T-helper 2 cell treated with Interferon-gamma antibody and Interleukin-4, amounts not matched to agents 100 ng/mL and 5 ng/mL, for 36 hours (primary cell): ENCODE measurements around the gene AGAP3. TPM values are rescaled to one million over a fixed set of nuclear protein-coding genes. Genes with fewer than 3 reads are reported as not detected.

Experiments used
- intact Hi-C: fragments of 100-400 bp; cut with micrococcal nuclease; formaldehyde crosslinking; loops from one replicate; pipeline ENCODE4 v1.15.1; 2023
- total RNA-seq: library from RNA; stranded (reverse); gene quantifications from 2 replicates; pipeline ENCODE4 v1.2.3, GENCODE V29; 2022

AGAP3 gene
- total RNA-seq, 1 donor from 2014 or later, result 29.3 TPM

DNA sequence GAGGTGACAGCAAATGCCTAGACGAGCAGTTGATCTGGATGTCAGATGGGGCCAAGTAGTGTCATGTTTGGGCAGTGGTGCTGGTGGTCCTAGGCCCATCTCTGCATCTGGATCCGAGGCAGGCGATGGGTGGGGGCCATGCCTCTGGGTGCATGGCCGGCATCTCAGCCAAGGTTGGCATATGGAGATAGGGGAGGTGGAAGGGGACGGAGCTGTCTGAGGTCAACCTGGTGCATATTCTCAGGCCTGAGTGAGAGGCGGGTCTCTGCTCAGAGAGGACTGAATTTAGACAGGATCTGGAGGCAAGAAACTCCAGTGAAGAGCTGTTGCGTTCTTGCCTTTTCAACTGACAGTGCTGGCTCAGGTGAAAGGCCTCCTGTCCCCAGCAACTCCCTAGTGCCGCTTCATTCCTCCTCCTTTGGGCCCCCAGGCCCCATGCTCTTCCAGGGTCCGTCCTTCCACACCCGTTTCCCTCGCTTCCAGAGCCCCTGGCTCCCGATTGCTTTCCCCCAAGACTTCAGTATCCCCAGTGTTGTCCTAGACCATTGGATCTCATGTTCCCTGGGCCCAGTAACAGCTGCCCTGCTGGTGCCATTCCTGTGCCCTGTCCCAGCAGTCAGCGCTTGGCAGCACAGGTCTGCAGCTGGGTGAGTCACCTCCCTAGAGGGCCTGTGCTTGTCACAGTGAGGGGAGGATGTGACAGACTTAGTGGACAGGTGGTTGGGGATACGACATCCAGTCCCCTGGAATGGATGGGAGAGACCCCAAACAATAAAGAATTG, 48.7 kb downstream of the AGAP3 start:
- intact Hi-C loops, result no loop called here

DNA sequence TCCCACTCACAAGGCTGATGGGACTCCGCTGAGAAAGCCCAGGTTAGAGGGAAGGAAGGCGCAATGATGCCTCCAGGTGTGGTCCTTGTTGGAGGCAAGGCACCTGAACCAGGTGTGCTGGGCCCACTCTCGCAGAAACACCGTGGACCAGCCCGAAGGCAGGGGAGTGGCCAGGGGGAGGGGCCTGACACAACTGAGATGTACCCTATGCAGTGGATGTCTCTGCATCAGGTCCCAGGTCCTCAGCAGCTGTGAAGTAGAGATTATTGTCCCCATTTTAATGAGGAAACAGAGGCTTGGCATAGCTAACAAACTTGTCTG, 49.2 kb downstream of the AGAP3 start:
- intact Hi-C loops, result no loop called here

DNA sequence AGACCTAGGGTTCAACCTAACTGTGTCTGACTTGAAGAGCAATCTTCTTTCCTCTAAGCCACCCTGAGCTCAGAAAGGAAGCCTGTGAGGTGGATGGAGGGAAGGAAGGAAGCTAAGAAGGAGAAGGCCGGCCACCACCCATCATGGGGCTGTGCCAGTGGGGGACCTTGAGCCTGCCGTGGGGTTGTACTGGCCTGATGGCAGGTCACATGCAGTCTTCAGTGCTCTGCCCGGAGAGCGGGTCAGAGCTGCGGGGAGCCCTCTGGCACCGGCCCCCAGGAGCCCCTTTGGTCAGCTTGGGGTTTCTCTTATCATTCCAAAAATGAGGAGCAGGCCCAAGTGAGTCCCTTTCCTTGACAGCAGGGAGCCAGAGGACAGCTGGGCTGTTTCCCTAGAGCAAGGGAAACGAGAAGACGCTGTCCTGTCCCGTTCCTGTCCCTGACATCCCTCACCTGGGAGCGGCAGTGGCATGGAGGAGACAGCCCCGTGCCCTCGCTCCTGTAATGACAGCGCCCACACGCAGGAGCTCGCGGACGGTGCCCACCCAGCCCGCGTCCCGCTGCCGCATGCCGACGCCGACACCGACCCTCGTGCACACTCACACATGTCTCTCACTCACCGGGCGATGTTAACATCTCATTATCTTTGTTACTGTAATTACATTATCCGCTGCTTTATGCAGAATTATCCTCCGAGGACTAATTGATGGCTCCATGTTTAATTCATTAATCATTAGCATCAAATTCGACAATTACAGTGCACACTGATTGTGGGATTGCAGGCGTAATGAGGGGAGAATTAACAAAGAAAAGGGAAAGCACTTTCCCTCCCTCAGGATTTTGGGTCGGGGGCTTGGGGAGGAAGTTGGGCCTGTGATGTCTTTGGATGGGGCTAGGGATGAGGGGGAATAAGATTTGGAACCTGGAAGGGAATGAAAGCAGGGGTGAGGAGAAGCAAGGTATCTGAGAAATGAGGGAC, 49.9 kb downstream of the AGAP3 start:
- intact Hi-C loops, result no loop called here

DNA sequence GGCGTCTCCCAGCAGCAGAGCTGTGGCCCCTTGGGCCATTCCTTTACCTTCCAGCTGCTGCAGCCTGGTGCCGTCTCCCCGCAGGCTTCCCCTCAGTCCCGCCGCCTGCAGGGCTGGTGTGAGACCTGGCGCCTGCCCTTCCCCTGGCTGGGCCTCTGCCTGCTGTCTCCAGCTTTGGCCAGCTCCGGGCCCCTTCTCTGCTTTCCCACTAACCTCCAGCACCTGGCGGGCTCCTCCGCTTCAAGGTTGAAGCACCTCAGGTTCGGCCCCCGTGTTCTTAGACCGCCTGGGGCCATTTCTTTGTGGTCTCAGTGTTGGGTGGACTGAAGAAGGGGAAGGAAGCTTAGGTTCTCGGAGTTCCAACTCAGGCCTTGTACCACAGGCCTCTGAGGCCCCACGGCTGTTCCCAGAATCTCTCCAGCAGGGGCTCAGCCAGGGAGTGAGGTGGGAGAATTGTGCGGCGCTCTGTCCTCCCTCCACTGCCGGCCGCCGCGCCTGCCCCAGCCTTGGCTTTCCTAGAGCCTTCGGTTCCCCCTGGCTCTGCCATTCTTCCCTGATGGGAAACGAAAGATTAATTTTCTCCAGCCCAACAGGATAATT, 50.9 kb downstream of the AGAP3 start:
- intact Hi-C loops, result no loop called here

DNA sequence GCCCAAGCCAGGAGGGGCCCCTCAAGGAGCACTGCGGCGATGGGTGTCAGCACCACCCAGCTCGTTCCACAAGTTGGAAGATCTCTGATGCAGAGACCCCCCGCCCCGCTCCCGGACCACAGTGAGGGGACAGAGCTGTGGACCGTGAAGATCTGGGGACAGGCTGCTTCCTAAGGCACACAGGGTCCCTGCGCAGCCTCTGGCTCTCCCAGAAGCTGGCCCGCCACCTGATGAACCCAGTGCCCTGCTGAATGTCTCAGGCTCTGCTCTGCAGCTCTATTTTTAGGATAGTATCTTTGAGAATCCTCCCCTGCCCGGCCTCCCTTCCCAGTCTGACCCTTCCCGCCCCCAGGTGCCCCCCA, 51.5 kb downstream of the AGAP3 start:
- intact Hi-C loops, result no loop called here

DNA sequence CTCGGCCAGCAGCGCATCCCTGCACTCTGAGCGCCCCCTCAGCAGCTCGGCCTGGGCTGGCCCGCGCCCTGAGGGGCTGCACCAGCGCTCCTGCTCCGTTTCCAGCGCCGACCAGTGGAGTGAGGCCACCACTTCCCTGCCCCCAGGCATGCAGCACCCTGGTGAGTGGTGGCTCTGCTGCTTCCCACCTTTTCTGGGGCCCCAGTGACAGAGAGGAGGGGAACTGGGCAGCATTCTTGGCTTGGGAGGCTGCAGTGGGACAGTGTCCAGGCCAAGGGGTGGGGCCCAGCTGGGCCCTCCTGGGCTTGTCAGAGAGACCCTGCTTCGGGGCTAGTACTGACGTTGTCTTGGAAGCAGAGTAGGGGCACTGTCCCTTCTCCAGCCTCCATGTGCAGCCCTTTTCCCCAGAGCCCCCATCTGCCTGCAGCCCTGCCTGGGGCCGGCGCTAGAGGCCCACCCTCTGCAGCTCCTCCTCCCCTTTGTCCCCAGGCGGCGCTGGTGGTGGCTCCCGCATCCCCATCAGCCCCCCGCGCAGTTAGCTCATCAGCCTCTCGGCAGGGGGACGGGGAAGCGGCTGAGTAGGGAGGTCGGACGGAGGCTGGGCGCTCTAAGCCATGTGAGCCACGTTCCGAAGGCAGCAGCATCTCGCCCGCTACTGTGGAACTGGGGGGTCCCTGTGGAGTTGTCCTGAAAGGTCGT, 52.0 kb downstream of the AGAP3 start:
- intact Hi-C loops, result no loop called here

DNA sequence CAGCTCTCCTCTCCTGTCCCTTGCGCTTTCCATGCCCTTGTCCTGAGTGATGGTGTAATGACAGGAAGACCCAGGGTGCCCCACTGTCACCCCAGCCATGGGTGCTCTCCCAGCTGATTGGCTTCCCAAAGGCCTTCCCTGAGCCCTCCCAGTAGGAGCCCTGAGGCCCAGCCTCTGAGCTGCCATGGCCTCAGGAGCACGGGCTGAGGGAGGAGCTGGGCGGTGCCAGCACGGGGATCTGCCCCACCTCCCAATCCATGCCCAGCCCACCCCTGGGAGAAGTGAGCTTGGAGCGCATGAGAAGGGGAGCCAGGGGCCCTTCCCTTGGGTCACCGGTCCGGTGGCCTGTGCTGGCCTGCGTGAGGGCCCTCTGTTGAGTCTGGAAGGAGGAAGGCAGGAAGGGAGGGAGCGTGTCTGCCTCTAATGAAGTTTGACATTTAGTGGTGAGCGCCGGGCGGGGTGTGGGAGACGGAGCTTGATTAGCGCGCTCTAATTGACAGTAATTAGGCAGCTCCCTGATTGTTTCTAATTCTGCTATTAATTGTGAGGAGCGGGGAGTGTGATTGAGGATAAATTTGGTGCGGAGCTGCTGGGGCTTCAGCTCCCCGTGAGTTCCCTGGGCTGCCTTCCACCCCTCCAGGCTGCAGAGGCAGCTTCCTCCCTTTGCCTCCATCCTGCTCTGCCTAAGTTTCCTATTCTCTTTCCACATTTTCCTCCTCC, 53.0 kb downstream of the AGAP3 start:
- intact Hi-C loops, result no loop called here

DNA sequence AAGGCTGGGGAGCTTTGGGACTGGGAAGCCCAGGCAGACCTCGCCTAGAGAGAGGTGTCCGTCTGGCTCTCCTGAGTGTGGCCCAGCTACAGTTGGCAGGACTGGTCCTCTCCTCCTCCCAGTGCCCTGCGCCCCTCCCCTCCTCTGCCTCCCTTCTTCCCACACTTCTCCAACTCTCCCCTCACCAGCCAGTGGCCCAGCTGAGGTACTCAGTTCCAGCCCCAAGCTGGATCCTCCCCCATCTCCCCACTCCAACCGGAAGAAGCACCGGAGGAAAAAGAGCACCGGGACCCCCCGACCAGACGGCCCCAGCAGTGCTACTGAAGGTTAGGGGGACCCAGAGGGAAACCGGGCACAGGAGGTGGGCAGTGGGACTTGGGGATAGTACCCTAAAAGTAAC, 53.5 kb downstream of the AGAP3 start:
- intact Hi-C loops, result no loop called here

DNA sequence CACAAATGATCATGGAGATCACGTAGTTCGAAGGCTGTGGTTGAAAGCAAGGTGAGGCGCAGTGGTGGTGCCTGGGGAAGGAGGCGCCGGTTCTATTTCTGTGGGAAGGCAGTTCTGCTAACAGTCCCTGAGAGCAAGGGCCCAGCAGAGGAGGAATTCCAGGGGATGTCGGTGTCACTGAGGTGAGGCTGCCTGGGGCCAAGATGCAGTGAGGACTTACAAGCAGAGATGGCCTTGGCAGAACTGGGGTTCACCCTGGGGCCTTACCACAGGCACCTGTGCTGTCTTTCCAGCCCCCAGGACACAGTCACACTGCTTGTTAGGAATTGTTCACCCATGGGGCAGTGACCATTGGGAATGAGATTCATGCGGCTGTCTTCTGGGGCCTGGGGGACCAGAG, 54.6 kb downstream of the AGAP3 start:
- intact Hi-C loops, result no loop called here

DNA sequence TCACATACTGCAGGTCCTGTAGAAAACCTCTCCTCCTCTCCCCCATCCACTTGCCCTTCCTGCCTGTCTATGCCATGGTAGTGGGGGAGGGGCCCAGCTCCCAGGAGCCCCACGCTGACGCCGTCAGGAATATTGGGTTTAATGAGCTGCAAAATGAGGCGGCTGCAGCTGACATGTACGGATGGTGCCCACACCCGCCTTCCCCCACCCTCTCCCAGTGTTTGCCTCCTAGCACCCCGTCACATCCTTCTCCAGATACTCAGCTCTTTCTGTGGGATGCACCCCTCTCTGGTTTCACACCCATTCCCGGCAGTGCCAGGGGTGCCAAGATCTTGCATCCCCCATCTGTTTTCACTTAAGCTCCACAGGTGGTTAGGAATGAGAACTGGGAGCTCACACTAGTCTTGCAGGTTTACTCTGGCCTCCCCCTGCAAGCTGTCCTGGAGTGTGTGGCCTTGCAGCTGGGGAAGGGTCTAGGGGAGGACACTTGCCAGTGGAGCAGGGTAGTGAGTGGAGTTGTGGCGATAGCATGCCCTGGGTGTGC, 55.1 kb downstream of the AGAP3 start:
- intact Hi-C loops, result no loop called here

DNA sequence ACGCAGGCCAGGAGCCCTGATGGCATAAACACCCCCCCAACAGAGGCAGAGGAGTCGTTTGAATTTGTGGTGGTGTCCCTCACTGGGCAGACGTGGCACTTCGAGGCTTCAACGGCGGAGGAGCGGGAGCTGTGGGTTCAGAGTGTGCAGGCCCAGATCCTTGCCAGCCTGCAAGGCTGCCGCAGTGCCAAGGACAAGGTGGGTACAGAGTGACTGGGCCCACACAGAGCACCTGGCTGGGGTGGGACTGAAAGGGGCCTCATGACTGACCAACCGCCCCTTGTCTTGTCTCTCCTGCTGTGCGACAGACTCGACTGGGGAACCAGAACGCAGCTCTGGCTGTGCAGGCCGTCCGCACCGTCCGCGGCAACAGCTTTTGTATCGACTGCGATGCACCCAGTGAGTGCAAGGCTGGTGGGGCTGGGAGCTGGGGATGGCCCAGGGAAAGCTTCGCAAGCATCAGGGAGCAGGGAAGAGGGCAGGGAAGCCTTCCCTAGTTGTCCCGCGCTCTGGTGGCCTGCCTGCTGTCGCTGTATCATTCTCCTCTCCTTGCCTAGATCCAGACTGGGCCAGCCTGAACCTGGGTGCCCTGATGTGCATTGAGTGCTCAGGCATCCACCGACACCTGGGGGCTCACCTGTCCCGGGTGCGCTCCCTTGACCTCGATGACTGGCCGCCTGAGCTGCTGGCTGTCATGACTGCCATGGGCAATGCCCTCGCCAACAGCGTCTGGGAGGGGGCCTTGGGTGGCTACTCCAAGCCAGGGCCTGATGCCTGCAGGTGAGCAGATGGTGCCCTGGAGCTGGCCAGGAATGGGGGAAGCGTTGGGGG, 55.8 kb downstream of the AGAP3 start:
- intact Hi-C loops, result no loop called here

DNA sequence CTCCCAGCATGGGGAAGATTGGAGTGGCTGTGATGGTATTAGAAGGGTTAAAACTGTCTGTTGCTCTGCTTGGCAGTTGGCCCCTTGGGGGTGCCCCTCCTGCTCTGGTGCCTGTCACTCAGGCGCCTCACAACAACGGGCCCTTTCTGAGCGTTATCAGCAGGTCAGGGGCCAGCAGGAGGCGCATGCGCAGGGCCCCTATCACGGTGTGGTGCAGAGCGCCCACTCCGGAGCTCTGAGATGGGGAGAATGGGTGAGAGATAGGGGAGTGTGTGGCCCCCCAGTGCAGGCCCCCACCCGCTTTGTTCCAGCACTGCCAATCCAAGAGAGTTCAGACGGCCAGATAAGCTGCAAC, 56.4 kb downstream of the AGAP3 start:
- intact Hi-C loops, result no loop called here

DNA sequence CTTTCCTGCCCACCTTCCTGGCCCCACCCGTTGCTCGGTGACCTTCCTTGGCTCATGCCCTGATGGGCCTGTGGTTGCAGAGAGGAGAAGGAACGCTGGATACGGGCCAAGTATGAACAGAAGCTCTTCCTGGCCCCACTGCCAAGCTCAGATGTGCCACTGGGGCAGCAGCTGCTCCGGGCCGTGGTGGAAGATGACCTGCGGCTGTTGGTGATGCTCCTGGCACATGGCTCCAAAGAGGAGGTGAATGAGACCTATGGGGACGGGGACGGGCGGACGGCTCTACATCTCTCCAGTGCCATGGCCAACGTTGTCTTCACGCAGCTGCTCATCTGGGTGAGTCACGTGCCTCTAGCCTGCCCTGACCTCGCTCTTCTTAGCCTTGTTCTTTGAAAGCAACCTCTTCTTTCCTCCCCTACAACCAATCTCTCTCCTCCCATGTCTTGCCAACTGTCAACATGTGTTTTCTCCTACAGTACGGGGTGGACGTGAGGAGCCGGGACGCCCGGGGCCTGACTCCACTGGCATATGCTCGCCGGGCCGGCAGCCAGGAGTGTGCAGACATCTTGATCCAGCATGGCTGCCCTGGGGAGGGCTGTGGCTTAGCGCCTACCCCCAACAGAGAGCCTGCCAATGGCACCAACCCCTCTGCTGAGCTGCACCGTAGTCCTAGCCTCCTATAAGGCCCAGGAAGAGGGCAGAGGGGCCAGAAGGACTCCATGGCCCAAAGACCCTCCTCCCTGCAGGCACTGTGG, 57.2 kb downstream of the AGAP3 start:
- intact Hi-C loops, result no loop called here

DNA sequence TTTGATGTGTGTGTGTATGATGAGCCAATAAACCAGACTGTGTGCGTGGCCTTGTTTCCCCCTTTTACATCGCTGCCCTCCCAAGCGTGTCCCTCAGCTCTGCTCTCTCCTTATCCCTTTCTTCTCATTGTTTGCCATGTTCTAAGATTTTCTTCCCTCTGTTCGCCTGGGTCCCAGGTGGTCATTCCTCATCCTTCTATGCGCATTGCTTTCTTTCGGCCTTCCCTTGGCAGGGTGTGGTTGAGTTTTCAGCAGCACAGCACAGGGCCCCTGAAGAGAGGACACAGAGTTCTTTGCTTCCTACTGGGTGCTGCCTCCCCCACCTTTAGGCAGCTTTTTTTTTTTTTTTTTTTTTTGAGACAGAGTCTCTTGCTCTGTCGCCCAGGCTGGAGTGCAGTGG, 58.1 kb downstream of the AGAP3 start:
- intact Hi-C loops, result no loop called here

DNA sequence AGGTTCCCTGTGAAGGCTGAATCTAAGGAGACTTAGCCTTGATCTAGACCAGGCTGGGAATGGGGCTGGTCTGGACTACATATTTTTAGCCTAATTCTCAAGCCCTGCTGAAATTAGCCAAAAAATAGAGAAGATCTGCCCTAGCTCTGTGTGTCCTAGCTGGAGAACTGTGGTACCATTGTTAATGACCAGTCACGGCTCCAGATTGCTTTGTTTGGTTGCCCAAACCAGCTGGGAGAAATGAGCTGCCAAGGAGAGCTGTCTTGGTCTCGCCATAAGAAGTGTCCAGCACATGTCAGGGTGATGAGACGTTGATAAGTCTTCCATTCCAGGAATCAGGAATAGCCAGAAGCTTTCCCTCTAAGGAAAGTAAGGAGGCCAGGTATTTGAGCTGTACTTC, 60.5 kb downstream of the AGAP3 start:
- intact Hi-C loops, result no loop called here

DNA sequence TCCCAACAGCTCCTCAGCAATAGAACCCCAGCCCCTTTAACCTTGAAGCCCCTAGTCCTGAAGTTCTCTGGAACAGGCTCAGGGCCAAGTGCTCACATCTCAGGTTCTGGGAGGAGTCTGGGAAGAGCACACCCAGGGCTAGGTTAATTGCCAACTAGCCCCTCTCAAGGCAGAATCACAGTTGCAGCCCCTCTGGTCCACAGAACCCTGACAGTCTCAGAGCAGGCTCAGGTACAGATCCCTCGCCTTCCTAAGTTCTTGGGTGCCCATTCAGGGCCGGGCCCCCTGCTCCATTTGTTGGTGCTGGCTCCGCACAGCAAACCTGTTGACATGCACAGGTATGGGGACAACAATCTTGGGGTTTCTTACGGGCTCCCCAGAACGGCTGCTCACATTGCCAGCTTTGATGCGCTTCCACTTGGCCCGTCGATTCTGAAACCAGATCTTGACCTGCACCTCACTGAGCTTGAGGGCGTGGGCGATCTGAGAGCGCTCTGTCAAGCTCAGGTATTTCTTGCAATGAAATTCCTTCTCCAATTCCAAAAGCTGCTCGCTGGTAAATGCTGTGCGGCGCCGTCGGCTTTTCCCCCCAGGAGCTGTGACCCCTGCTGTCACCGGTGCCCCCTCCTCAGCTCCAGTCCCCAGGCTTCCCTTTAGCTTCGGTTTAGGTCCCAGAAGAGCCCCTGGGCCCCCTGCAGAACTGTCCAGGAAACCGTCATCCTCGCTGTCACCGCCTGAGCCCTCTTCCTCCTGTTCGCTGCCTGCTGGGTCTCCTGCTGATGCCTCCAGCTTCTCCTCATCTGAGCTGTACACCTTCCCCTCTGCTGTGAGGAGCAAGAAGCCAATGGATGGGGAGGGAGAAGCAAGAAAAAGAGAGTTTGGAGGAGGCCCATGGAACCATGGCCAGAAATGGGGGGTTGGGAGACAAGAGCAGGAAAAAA, 62.3 kb downstream of the AGAP3 start:
- intact Hi-C loops, result no loop called here

DNA sequence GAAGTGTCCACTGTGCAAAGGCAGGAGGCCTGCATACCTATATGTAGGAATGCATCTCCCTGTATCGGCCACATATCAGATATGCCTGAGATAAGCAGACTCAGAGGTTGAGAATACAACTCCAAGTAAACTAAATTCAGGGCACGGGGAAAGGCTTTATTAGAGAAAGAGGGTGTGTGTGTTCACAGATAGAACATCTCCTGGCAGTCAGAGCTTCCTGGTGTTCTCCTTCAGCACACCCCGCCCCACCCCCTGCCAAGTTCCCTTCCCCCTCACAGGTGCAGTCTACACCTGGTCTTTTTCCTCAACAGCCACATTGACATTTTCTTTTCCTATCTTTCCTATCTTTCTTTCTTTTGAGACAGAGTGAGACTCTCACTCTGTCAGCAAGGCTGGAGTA, 64.1 kb downstream of the AGAP3 start:
- intact Hi-C loops, result no loop called here
